Measurements from ENCODE around the gene DNAJB5.

DNAJB5 gene

GRCh38 chr9:34963552-34963951, 26.0 kb upstream of the DNAJB5 start:
- peaks cover under 1 to 3% of the 10 kb centered on the region in 2 experiments for H3K4me1 ChIP-seq (ENCODE audit: control insufficient read depth in 1 of 2, insufficient read depth in 1 of 2, low read depth in 1 of 2, low read length in 1 of 2)
- no peaks in the 10 kb centered on the region for H3K9me3 ChIP-seq
- no peaks in the 10 kb centered on the region for H3K36me3 ChIP-seq
- TF ChIP-seq, protein P1, sequence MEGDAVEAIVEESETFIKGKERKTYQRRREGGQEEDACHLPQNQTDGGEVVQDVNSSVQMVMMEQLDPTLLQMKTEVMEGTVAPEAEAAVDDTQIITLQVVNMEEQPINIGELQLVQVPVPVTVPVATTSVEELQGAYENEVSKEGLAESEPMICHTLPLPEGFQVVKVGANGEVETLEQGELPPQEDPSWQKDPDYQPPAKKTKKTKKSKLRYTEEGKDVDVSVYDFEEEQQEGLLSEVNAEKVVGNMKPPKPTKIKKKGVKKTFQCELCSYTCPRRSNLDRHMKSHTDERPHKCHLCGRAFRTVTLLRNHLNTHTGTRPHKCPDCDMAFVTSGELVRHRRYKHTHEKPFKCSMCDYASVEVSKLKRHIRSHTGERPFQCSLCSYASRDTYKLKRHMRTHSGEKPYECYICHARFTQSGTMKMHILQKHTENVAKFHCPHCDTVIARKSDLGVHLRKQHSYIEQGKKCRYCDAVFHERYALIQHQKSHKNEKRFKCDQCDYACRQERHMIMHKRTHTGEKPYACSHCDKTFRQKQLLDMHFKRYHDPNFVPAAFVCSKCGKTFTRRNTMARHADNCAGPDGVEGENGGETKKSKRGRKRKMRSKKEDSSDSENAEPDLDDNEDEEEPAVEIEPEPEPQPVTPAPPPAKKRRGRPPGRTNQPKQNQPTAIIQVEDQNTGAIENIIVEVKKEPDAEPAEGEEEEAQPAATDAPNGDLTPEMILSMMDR (IDR thresholded peaks at IDR 0.05) = no peak
- no peak overlapping the region for H3K4me3 ChIP-seq (ENCODE audit: low read depth in 1 of 2, low read length in 1 of 2)
- H3K27ac ChIP-seq = no peak overlapping the region
- peaks cover 96% of the 10 kb centered on the region for H3K27me3 ChIP-seq

- peaks cover 0 to 3% of the 10 kb centered on the region in 2 experiments for H3K4me1 ChIP-seq (ENCODE audit: control insufficient read depth in 1 of 2, insufficient read depth in 1 of 2, low read depth in 1 of 2, low read length in 1 of 2)
- peaks cover 87% of the 10 kb centered on the region for H3K27me3 ChIP-seq
- no peak overlapping the region for H3K27ac ChIP-seq
- H3K4me3 ChIP-seq (ENCODE audit: low read depth in 1 of 2, low read length in 1 of 2) = no peak overlapping the region
- H3K9me3 ChIP-seq = no peaks in the 10 kb centered on the region
- TF ChIP-seq, protein P1 (IDR thresholded peaks at IDR 0.05) = no peak
- no peaks in the 10 kb centered on the region for H3K36me3 ChIP-seq
Measured at GRCh38 chr9:34964458-34964857, 25.1 kb upstream of the DNAJB5 start.

DNA sequence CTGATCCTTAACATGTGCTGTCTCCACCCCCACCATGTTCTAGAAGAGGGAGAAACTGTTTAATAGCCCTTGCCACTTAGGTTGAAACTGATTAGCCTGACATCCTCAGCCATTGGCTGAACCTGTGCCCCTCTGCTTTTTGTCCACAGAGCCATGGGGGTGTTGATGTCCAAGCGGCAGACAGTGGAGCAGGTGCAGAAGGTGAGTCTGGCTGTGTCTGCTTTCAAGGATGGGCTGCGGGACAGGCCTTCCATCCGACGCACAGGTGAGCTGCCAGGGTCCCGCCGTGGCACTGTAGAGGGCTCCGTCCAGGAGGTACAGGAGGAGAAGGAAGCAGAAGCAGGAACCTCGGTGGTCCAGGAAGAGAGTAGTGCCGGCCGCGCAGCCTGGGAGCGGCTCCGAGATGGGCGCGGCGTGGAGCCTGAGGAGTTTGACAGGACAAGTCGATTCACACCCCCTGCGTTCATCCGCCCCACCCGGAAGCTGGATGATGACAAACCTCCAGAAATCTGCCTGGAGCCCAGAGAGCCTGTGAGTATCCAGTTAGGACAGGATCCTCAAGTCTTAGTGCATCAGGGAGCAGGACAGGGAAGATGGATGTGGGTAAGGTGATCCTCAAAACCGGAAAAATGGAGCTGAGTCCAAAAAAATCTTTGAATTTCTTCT, 18.3 kb upstream of the DNAJB5 start:
- TF ChIP-seq, protein P1 (IDR thresholded peaks at IDR 0.05) = no peak
- H3K27me3 ChIP-seq = peaks cover 19% of the 10 kb centered on the region
- H3K27ac ChIP-seq = no peak overlapping the region
- no peaks in the 10 kb centered on the region for H3K9me3 ChIP-seq
- H3K4me1 ChIP-seq (ENCODE audit: control insufficient read depth in 1 of 2, insufficient read depth in 1 of 2, low read depth in 1 of 2, low read length in 1 of 2) = no peaks in the 10 kb centered on the region
- no peak overlapping the region for H3K4me3 ChIP-seq (ENCODE audit: low read depth in 1 of 2, low read length in 1 of 2)
- H3K36me3 ChIP-seq = no peaks in the 10 kb centered on the region

DNA sequence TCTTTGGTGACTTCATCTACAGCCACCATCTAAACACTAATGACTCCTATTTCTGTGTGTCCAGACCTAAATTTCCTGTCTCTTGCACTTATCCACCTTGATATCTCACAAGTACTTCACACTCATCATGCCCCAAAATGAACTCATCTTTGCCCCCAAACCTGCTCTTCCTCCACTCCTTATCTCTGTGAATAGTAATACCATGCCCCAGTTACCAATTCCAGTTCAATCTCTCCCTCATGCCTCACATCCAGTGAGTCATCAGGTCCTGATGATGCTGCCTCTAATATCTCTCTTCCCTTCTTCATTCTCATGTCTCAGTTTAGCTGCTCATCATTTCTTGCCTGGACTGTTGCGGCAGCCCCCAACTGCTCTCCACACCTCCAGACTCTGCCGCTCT, 14.9 kb upstream of the DNAJB5 start:
- Histone ChIP-seq H3K4me3 (ENCODE audit: low read depth in 1 of 2, low read length in 1 of 2) (no peak overlapping the region), H3K4me1 (ENCODE audit: control insufficient read depth in 1 of 2, insufficient read depth in 1 of 2, low read depth in 1 of 2, low read length in 1 of 2) (peaks cover 3% of the 10 kb centered on the region in 2 experiments), H3K9me3 (no peaks in the 10 kb centered on the region), H3K27ac (no peak overlapping the region), H3K36me3 (no peaks in the 10 kb centered on the region), H3K27me3 (no peaks in the 10 kb centered on the region)
- TF ChIP-seq, protein P1 (IDR thresholded peaks at IDR 0.05) = no peak

DNA sequence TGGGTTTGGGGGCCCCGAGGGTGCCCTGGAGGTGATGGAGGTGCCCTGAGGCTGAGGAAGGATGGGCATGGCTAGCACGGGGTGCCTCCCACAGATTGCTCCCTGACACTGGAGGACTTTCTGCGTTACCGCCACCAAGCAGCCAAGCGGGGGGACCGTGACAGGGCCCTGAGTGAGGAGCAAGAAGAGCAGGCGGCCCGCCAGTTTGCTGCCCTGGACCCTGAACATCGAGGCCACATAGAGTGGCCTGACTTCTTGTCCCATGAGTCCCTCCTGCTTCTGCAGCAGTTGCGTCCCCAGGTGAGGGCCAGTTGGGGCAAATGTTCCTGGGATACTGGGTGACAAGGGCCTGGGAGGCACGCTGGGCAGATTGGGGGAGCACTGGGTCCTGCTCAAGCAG, 13.1 kb upstream of the DNAJB5 start:
- TF ChIP-seq, protein P1 (IDR thresholded peaks at IDR 0.05) = no peak
- Histone ChIP-seq H3K4me1 (ENCODE audit: control insufficient read depth in 1 of 2, insufficient read depth in 1 of 2, low read depth in 1 of 2, low read length in 1 of 2) (peaks cover 21% of the 10 kb centered on the region in 2 experiments), H3K4me3 (ENCODE audit: low read depth in 1 of 2, low read length in 1 of 2) (no peak overlapping the region), H3K36me3 (no peaks in the 10 kb centered on the region), H3K9me3 (no peaks in the 10 kb centered on the region), H3K27me3 (no peaks in the 10 kb centered on the region), H3K27ac (no peak overlapping the region)

Measured in neutrophil (primary cell).